Measurements from ENCODE around the gene ST6GALNAC2.
"Not testable (repeated sequence)": the region's sequence is repeated elsewhere in the genome, so short reads cannot be mapped to it uniquely, and the experiment has no call there.

ST6GALNAC2 gene

DNA sequence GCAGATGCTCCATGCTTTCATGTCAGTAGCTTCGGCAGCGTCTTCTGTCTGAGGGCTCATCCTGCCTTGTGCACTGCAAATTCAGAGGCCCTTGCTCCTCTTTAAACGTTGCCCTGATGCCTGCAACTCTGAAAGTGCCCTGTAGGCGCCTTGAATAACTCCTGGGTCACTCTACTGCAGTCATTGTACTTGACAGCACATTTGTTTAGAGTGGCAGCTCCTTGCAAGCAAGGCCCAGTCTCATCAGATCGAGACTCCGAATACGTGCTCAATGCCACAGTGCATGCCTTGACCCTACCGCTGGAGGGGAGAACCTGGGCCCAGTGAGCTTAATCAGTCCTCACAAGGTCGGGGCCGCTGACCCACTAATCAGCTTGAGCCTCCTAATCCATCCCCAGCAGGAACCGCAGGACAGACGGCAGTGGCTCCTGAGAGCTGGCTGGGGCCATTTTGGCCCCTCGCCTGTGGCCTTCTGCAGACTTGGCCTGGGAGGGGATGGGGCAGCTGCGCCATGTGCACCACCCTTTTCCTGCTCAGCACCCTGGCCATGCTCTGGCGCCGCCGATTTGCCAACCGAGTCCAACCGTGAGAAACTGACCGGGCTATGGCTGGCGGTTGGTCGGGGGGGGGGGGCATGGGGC is 45.9 kb downstream of the ST6GALNAC2 start, which contains the start of gene PRCD:
Gene PRCD (plus strand): TSS at position 414 of the 641 bp plus-strand sequence. CDS start 98 bp downstream, at position 512.
- no peak for DNase-seq (ENCODE audit: low spot score)

DNA sequence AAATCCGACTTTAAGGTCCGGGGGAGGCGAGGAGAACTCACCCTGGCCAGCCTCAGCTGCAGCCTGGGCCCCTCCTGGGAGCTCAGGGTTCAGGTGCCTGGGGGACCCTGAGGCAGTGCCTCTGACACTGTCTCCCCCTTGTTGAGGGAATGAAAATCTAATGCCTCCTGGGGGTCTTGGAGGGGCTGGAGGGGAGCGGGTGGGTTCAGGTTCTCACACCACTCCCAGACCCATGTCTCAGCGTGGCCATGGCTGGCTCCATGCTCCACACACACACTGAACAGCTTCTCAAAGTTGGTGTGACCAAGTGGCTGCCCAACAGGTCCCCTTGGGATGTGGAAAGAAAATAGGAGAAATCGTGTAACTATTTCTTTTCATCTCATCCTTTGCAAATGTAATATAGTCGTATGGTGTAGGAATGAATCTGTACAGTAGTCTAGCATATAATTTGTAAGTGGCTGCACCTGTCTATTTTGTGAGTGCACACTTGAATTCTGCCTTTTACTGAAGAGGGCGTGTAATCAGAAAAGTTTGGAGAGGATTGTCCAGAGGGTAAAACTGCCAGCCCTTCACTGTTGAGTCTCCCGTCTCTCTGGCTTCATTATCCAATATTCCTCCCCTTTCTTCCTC is 46.6 kb downstream of the ST6GALNAC2 start:
- DNase-seq (ENCODE audit: low spot score), result no peak

DNA sequence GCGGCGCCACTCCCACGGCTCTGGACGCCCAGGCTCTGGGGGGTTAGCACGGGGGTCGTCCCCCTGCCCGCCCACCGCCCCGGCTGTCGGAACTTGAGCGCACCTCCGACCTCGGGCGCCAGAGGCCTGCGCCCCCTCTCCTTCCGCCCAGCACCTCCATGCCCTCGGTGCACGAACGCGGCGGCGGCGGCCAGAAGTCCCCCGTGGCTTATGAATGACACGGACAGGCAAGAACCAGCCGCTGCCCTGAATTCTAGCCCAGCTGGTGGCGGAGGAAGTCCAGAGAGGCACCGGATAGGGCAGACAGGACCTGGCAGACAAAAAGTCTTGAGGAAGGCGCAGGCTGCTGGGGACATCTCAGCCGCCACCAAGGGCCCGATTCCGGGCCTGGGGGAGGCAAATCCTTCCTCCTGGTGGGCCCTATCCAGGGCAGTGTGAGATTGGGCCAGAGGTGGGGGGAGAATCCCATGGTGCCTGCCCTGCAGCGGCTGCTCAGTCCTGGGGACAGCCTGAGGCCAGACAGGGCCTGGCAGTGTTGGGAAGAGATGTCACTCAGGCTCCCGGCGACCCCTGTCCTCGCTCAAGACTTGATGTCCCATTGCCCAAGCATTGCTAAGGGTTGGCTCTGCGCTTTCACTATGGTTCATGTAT is 47.3 kb downstream of the ST6GALNAC2 start:
- DNase-seq (ENCODE audit: low spot score), result no peak

DNA sequence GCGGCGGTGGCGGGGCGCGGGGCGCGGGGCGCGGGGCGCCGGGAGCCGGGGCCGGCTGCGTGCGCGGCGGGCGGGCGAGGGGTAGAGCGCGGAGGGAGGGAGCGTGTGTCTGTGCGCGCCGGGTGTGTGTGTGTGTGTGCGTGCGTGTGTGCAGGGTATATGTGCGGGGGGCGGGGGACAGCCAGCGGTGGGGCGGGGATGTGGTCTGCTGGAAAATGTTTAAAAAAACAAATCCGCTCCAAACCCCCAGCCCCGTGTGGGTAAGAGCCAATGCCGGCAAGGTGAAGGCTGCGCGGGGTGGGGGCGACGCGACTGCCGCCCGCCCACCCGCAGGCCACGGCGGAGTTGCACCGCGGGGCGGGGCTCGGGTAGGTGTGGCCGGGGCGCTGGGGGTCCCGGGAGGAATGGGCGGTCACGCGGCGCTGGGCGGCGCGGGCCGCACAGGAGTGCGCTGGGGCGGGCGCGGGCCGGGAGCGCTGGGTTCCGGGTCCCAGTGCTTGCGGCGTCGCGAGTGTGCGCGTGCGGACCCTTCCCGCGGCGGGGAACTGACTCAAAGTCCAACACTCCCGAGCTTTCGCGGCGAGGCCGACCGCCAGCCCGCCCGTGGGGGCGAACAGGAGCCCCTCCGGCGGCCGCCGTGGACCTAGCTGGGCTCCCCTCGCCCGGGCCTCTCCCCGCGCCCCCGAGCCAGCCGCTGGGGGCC is 47.9 kb downstream of the ST6GALNAC2 start, which contains the start of gene CYGB:
Gene CYGB (minus strand): TSS at position 132 of the 703 bp plus-strand sequence. CDS start 167 bp downstream, outside the sequence.
- no peak for DNase-seq (ENCODE audit: low spot score)

DNA sequence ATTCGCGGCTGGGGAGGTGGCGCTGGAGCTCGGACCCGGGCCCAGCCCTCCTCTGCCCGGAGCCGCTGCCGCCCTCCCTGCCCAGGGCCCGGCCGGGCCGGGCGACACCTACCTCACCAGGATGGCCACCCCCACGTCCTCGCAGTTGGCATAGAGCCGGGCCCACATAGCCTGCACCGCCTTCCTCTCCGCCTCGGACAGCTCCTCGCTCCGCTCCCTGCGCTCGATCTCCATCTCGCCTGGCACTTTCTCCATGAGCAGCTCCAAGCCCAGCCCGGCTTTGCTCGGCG is 48.4 kb downstream of the ST6GALNAC2 start:
- DNase-seq (ENCODE audit: low spot score), result peak; percentile 72

DNA sequence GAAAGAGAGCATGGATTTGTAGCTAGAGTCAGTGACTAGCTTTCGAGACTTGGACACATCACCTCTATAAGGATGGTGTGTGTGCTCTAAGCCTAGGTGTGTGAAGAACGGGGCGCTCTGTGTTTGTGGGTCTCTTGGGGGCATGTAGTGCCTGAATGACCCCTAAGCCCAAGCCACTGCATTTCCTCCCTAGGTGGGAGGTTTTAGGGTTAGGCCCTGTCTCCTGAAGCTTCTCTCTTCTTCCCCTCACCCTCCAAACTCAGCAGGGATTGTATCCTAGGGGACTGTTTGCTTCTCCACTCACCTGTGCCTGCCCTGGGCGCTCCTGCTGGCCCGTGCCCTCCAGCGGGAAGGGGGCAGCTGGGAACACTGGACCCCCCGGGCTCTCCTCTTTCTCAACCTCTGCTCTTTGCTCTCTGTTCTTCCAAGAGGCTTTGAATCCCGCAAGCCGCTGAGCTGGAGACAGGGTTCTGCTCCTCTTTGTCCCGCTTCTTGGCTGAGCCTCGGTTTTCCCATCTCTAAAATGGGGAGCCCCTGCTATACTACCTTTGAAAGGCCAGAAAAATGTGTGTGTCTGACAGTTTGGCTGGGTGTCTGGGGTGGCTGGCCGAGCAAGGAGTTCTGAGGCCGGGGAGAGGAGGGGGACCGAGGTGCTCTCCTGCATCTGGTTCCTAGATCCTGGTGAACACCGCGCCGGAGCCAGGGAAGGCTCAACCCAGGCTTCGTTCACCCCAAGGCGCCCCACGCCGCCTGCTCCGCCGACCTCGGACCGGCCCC is 49.0 kb downstream of the ST6GALNAC2 start:
- DNase-seq (ENCODE audit: low spot score), result no peak

DNA sequence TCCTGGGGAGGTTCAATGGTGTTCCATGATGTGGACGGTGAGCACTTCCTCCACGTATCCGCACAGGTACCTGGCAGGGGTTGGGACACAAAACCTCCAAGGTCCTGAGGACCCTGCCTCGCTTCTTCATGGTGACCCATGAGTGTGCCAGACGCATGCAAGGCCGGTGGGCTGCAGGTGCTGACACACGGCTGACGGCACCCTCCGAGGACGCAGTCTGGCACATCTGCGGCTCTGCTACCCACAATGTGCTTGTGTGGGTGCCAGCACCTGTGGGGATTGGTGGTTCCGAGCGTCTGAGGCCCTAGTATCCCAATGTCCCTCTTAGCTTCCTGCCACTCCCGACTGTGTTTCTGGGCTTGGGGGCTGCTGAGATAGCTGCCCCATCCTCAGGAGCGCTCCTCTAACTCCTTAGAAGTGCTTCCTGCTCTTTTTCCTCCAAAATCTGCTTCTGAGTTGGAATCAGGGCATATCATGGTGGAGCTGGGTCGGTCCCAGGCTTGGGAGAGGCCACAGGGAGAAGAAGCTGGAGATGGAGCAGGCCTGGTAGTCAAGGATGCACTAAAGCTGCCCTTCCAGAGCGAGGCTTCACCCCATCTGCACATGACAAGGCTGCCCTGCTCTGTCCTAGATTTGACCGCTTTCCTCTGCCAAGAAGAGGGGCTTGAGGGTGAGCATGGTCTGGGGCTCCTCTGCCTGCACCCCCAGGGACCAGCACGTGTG is 49.7 kb downstream of the ST6GALNAC2 start:
- DNase-seq (ENCODE audit: low spot score), result no peak

DNA sequence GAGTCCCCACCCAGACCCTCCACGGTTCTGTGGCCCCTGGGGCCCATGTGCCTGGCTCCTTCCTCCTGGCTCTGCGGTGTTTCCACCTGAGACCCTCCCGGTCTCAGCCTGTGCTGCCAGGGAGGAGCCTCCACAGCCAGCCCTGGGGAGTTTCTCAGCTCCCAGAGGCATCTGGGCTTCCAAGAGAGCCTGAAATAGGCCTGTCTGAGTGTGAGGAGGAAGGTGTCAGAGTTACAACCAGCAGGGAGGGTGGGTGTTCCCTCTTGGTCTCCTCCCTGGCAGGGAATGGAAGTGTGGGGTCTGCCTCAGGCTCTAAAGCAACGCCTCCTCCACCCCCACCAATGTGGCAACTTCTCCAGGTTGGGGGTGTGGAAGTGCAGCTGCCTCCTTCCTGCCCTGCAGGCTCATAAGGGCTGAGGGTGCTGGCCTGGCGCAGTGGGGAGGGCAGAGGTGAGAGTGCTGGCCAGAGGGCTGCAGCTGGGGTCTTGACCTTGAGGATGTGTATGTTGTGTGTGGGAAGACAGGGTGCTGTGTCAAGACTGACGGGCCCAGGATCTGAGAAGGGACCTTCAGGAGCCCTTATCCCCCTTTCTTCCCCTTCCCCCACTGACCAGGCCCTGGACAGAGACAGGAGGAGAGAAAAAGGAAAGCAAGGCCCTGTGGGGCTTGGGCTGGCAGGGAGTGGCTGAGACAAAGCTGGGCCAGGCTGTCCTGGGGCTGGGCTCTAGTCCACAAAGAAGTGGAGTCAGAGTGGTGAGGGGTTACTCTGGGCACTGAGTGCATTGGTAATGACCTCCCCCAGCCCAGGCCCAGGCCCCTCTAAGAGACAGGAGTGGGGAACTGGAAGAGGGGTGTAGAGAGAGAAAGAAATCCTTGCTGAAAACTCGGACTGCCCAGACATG is 50.6 kb downstream of the ST6GALNAC2 start:
- no peak for DNase-seq (ENCODE audit: low spot score)

DNA sequence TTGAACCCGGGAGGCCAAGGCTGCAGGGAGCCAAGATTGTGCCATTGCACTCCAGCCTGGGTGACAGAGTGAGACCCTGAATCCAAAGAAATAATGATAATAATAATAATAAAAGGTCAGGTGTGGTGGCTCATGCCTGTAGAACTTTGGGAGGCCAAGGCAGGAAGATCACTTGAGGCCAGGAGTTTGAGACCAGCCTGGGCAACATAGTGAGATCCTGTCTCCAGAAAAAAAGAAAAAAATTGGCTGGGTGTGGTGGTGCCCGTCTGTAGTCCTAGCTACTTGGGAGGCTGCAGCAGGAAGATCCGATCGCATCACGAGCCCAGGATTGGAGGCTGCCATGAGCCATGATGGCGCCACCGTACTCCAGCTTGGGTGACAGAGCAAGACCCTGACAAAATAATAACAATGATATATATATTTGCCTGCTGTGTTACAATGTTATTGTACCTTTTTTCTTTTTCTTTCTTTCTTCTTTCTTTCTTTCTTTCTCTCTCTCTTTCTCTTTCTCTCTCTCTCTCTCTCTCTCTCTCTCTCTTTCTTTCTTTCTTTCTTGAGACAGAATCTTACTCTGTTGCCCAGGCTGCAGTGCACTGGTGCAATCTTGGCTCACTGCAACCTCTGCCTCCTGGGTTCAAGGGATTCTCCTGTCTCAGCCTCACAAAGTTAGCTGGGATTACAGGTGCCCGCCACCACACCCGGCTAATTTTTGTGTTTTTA is 51.9 kb downstream of the ST6GALNAC2 start:
- not testable (repeated sequence) for DNase-seq (ENCODE audit: low spot score)

DNA sequence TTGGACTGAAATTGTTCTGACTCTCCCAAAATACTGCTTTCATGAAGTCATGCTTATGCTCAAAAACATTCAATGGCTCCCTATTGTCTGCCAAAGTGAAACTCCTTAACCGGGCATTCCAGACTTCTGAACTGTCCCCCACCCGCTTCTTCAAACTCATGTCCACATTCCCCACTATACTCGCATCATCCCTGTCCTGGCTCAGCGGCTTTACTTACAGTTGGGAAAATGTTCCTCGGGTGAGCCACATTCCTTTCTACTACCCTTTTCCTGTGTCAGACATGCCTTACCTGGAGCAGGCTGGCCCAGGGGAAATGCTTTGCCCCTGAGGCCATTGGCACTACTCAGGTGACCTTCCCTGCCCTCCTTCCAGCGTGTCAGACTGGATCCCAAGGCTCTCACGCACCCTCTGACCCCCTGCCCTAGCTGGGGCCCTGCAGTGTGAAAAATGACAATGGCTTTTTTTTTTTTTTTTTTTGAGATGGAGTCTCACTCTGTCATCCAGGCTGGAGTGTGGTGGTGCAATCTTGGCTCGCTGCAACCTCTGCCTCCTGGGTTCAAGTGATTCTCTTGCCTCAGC is 53.5 kb downstream of the ST6GALNAC2 start:
- DNase-seq (ENCODE audit: low spot score), result no peak

DNA sequence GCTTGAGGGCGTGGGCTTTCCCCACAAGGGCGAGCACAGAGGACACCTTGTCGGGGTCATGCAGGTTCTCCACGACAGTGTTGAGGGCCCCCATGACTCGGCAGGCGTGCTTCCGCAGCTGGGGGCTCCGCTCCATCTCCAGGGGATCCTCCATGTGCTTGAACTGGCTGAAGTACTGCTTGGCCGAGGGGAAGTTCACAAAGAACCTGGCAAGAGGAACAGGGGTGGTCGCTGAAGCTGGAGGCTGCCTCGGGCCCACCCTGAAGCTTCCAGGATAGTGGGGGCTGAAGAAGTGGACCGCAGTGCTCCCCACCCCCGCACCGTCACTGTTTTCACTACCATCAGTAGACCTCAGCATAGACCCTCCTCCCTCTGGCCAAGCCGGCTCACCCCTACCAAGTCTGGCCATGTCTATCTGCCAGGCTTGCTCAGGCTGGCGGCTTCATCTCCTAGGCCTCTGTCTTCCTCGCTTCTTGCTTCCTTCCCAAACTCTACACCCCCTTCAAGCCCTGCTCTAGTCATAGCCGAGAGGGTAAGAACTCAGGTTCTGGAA is 54.1 kb downstream of the ST6GALNAC2 start:
- DNase-seq (ENCODE audit: low spot score), result no peak

DNA sequence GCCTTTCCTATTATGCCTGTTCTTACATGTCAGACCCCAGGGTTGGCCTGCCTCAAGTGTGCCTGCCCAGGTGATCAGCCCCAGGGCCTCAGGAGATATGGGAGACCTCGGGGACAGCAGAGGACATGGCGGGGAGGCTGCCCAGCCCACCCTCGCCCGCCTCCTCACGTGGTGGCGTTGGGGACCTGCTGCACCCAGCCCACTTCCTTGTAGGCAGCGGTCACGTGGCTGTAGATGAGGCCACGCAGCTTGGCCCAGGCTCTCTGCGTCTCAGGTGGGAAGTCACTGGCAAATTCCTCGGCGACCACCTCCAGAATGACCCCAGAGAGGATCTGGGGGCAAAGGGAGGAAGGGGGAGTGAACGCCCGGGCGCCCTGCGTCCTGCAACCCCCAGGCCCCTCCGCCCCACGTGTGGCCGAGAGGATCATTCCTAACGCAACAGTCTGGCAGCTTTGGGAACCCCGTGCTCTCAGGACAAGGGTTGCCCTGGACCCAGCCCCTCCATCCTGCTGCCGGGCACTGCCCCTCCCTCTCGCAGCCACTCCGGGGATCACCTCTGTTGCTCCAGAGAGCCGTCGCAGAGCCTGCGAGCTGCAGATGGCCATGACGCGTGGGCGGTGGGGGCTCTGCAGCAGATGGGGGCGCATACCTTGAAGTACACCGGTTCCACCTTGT is 54.7 kb downstream of the ST6GALNAC2 start:
- DNase-seq (ENCODE audit: low spot score), result no peak

DNA sequence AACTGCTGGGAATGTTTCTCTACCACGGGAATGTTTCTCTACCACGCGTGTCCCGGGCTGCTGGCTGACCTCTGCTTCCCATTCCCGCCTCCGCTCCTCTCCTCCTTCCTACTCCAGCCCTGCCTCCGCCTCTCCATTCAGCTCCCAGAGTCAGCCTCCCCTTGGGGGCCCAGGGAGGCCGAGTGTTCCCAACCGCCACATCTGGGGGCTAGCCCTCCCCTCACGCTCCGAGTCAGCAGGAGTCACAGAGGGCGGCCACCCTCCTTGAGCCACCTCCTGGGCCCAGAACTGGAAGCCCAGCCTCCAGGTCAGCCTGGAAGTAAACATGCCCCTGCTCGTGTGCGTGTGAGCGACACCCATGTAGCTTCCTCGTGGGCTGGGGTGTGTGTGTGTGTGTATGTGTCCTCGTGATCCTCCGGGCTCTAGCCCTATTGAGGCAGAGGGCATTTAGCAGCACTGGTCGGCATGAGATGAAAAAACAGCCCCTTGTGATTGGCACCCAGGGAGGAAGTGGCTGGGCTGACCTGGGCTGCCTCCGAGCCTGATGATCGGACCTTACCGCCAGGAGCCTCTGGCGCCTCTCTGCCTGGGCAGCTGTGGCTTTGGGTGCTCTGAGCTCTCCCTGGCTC is 55.5 kb downstream of the ST6GALNAC2 start:
- DNase-seq (ENCODE audit: low spot score), result peak; percentile 61

DNA sequence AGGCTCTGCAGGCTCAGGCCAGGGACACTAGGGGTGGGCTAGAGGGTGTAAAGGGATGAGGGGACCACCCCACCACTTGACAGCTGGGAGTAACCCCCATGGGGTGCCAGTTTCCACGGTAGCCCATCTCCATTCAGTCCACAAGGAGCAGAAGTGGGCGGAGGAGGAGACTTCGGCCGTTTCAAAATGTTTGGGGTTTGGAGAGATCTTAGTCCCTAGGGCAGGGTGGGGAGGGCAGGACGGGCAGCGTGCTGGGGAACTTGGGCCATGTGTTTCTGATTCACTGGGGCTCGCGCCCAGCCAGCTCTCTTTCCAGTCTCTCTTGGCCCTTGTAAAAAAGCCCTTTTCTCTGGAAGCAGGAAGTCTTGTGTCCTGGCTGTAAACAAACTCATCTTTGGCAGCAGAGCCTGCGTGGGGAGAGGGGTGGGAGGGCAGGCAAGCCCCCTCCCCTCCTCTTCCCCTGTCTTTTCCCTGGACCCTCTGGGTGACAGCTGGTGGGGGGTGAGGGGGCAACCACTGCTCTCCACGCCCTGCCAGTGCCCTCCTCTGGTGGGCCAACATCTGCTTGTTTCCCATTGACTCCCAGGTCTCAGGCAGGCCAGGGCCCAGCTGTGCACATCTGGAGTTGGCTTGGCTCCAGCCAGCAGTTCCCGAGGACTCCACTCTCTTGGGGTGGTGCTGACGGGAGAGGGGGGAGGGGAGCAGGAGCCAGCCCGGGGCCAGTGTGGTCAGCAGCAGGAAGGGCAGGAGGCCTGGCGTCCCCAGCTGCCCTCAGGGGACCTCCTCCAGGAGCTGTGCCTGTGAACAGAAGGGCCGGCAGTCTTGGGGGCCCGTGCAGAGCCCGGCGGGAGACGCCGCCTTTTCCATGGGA is 56.2 kb downstream of the ST6GALNAC2 start:
- peak; percentile 87 for DNase-seq (ENCODE audit: low spot score)

DNA sequence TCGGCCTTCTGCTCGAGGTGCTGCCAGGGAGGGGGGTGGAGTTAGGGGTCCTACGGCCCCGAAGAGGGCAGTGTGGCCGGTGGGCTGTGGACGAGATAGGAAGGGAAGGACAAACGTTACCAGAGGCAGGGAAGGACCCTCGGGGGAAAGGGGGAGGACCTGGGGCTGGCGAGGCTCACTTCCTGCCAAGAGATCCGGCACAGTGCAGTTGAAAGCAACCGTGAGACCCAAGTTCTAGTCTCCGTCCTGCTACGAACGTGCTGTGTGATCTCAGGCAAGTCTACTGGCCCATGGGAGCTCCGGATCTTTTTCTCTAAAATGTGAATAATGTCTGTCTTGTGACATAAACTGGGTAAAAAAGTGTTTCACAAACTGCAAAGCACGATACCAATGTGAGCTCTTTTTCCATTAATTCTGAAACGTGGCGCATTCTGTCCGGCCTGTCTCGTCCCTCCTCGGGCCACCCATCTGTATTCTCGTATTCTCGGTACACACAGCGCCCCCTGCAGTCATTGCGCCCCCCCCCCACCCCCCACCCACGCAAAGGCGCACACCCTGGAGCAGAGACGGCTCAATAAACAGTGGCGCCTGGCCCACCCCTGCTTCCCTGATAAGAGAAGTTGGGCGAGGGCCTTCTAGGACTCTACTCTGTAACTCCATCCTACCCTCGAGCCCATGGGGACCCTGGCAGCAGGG is 57.0 kb downstream of the ST6GALNAC2 start:
- no peak for DNase-seq (ENCODE audit: low spot score)

DNA sequence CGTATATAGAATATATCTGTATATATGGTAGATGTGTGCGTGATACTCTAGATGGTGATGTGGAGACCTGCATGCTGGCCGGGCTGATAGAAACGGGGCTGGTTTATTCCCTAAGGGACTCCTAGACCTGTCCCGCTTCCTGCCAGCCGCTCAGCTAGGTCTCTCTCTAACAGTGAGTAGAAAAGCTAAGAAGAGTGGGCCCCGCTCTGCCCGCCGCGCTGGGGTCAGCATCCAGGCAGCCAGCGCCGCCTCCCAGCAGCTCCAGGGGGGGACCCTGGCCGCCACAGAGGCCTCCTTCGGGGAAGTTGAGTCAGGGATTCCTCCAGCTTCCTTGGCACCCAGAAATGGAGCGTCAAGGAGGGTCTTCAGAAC is 57.5 kb downstream of the ST6GALNAC2 start:
- no peak for DNase-seq (ENCODE audit: low spot score)

All from AG20443 (cell line).